ENCODE data around the gene FGF18.

Gene FGF18

GRCh38 chr5:171481571-171482433 is 62.4 kb downstream of the FGF18 start:
- no peak for DNase-seq (ENCODE audit: low read depth)

GRCh38 chr5:171482434-171482730 is 62.9 kb downstream of the FGF18 start:
- TF ChIP-seq CTCF (conservative IDR thresholded peaks at IDR 0.05; ENCODE audit: low read depth, low read length) = no peak
- DNase-seq (ENCODE audit: low read depth) = no peak
- H3K4me3 ChIP-seq (ENCODE audit: low read length) = no peak overlapping the region

More at GRCh38 chr5:171481571-171482433, 62.4 kb downstream of the FGF18 start:
- H3K4me3 ChIP-seq (ENCODE audit: low read length) = no peak overlapping the region
- no peak for TF ChIP-seq CTCF (conservative IDR thresholded peaks at IDR 0.05; ENCODE audit: low read depth, low read length)

GRCh38 chr5:171483551-171484135 is 64.2 kb downstream of the FGF18 start:
- no peak for TF ChIP-seq CTCF (conservative IDR thresholded peaks at IDR 0.05; ENCODE audit: low read depth, low read length)
- H3K4me3 ChIP-seq (ENCODE audit: low read length) = no peak overlapping the region
- DNase-seq (ENCODE audit: low read depth) = no peak

- no peak overlapping the region for H3K4me3 ChIP-seq (ENCODE audit: low read length)
- no peak for DNase-seq (ENCODE audit: low read depth)
- peak; percentile 75 for TF ChIP-seq CTCF (conservative IDR thresholded peaks at IDR 0.05; ENCODE audit: low read depth, low read length)
Measured at GRCh38 chr5:171484460-171484899, 65.0 kb downstream of the FGF18 start.

- TF ChIP-seq CTCF (conservative IDR thresholded peaks at IDR 0.05; ENCODE audit: low read depth, low read length) = no peak
- no peak overlapping the region for H3K4me3 ChIP-seq (ENCODE audit: low read length)
- no peak for DNase-seq (ENCODE audit: low read depth)
Measured at GRCh38 chr5:171485668-171486067, 66.2 kb downstream of the FGF18 start.

- no peak for TF ChIP-seq CTCF (conservative IDR thresholded peaks at IDR 0.05; ENCODE audit: low read depth, low read length)
- no peak overlapping the region for H3K4me3 ChIP-seq (ENCODE audit: low read length)
- DNase-seq (ENCODE audit: low read depth) = no peak
Measured at GRCh38 chr5:171486613-171487012, 67.2 kb downstream of the FGF18 start.

GRCh38 chr5:171488876-171489275 is 69.4 kb downstream of the FGF18 start:
- H3K4me3 ChIP-seq (ENCODE audit: low read length) = no peak overlapping the region
- no peak for DNase-seq (ENCODE audit: low read depth)
- no peak for TF ChIP-seq CTCF (conservative IDR thresholded peaks at IDR 0.05; ENCODE audit: low read depth, low read length)

Data from retinal pigment epithelial cell (primary cell).